Stimulated activated CD8-positive, alpha-beta memory T cell treated with anti-CD3 and anti-CD28 coated beads, Interleukin-7, amount 100 ng/mL, for 48 hours (primary cell): ENCODE data around the gene MAML3.

Experiments
- DNase-seq, 2 donors: peaks; one replicate each; pipeline ENCODE4 v3.0.0-alpha.2; 2020; ENCODE audit warnings: low read depth in 1 of 2; ENCODE audit errors: extremely low read depth in 1 of 2

MAML3 gene

DNA sequence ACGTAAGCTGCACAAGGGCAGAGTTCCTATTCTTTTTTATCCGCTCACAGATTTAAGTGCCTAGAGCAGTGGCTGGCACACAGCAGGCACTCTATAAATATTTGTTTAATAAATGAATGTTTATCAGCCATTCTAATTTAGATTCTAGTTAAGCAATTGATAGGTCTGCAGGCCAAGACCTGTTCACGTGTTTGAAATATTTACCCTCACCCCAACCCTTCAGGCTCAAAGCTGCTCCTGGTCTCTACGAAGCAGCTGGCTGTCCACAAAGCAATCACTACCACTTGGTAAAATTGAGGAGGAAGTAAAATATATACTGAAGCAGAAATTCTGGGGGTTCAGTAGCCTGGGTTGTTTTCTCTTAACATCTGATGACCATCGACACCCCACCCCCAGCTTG is 330.2 kb downstream of the MAML3 start:
- DNase-seq = no peak

DNA sequence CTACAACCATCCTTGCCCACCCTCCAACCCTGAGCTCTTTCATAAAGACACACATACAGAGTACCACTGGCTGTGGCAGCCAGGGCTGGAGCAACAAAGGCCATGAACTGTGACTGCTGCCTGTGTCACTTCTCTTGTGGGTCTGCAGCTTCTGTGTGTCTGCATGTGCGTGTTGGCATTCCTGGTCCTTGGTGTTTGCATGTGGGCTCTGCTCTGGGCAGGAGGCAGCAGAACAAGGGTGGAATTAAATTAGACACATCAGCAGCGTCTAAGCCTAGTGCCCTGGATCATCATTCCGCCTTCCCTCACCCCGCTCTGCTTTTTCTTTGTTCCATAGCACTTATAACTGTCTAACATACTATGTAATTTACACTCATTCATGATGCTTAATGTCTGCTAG is 330.6 kb downstream of the MAML3 start:
- no peak for DNase-seq

DNA sequence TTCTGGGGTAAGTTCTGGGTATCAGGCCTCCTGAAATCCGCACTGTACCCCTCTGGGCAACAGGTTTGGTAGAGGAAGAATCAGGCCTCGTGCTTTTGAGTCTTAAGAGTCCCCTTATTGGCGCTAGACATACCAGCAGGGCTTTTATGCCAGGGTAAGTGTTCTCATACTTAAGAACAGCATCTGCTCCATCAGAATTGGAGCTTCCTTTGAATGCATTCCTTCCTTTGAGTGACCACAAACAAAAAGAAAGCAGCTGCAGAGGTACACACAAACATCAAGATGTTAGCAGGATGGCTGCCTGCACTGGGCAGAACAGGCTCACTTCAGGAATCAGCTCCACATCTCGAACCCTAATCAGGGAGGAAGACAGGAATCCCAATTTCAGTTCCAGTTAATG is 331.6 kb downstream of the MAML3 start:
- DNase-seq = no peak

DNA sequence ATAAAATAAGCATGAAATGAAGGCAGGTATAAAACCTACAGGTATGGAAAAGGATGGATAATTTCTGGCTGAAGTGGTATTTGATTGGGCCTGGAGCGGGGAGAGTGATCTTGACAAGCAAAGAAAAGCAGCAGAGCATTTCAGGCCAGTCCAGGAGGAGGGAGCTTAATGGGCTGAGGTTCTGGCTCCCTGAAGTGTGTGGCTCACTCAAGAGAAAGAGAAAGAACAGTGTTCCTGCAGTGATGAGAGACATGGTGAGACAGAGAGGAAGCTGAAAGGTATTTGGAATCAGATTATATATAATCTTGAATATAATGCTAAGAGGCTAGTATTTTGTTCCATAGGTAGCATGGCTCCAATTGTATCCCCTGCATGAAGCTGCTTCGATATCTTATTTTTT is 334.9 kb downstream of the MAML3 start:
- DNase-seq = no peak

DNA sequence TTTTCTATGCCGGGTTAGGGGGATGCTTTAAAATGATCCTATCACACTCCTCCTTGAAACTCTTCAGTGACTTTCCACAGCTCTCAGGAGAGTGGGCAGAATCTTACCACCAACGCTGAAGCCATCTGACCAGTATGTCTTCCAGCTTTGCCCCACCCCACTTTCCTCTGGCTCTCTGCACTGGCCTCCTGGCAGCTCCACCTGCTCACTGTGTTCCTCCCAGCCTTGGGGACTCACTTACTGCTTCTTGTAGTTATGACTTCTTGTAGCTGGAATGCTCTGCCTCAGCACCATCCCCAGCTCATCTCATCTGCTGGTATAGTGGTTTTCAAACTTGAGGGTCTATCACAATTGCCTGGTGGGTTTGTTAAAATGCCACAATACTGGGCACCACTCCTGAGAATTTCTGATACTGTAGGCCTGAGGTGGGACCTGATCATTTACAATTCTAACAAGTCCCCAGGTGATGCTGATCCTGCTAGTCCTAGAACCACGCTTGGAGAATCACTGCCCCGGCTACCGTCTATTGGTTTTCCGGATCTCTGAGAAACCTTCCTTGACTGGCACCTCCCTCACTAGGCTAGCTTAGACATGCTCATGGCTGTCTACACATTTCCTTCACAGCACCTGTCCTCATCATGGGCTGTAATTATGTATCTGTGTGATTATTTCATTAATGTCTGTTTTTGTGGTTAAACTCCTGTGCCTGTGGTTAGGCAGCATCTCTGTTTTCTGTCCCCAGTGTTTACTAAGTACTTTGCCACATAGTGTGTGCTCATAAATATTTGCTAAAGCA is 336.1 kb downstream of the MAML3 start:
- no peak for DNase-seq

DNA sequence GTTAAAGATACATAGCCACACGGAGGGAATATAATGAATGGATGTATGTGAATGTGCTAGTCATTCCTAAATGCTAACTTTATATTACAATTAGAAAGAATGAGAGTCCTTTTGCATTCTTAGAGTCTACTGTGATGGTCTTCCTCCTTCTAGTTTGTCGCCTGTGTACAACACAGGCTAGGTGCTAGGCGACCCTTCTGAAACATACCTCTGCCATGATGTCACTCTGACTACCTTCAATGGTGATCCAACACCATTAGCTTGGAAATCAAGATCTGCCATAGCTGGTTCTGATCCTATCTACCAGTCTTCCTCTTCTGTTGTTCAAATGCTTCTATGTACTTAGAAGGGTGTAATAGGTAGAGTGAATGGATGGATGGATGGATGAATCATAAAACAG is 337.1 kb downstream of the MAML3 start:
- DNase-seq = no peak

DNA sequence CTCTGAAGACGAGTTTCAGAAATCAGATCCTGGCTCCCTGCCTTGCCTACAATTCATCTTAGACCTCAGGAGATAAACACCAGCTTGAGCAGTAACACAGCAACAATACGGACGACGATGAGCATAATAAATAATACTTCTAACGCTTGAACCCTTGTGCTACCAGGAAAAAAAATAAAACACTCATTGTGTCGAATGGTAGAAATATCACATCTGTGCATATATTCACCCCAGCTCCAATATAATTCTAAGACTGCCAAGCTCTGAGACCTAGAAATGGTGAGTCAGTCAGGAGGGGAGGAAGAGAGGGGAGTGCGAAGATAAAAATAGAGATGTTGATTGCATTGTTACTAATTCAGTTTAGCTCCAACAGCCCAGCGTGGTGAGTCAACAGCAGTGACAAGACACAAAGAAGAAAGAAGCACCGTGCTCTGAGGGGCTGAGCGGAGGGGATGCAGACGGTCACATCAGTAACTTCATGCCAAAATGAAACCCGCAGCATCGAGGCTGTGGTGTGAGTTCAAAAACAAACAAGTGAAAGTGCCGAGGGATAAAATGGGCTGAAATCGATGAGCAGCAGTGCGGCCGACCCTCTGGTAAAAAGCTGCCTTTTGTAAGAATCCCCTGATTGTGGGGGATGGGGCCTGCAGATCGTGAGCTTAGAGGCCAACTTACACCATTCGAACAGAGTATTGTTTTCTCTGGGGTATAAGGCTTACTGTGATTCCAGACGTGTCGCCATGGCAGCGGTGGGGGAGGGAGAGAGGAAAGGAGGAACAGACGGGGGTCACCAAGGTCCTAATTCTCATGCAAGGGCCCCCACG is 338.0 kb downstream of the MAML3 start:
- DNase-seq = peak in 1 of 2 donors; percentile 4

DNA sequence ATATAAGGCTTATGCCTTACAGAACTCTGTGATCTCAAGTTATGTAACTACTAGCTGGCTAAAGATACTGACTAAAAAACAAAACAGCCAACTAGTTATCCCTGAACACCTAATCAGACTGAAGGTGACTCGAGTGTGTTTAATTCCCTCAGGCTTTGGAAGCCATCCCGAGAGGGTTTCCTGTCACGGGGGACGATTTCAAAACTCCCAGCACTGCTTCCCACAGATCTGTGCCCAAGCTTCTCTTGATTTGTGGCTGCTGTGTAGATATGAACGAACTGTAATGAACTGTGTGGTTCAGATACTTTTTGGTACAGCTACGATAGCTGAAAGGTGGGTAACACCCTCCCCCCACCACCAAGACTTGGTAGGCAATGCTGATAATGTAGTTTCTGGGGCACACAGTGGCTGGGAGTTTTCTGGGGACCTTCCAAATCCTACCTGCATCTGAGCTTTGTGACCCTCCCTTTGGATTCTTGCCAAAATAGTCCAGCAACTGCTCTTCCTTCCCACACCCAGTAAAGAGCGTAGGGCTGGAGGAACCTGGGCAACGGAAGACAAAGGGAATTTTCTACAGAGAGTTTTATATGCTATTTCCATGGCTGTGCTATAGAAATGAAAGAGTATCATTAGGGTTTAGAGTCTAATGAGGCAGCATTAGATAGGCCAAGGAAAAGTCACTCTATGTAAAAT is 339.5 kb downstream of the MAML3 start:
- no peak for DNase-seq

DNA sequence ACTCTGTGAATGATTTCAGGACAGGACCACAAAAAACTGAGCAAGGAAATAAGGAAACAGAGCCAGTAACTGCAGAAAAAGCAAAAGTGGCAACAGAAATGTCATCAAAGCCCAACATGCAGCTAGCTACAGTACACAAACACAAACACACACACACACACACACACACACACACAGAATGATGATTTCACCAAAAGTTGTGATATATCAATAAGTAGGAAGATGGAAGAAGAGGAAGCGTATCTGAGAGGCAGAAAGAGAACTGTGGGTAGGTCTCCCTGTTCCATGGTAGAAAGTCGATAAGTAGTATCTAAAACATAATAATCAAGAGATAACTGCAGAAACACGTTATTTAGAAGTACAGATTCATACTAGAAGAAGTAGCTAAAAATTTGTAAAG is 340.1 kb downstream of the MAML3 start:
- no peak for DNase-seq

DNA sequence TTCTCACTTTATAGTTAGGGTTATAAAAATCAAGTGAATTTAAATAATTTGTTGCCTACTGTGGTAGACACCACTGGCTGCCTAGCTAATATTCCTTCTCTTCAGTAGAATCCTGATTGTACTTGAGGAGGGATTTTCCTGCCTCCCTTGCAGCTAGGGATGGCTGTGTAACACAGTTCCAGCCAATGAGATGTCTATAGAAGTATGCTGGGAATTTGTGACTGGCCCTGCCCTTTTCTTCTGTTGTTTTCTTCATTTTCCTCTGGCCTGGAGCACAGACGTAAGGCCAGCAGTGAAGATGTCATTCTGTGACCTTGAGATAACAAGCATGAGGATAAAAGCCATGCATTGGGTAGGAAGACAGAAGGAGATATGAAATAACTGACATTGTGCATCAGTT is 343.3 kb downstream of the MAML3 start:
- DNase-seq = no peak

DNA sequence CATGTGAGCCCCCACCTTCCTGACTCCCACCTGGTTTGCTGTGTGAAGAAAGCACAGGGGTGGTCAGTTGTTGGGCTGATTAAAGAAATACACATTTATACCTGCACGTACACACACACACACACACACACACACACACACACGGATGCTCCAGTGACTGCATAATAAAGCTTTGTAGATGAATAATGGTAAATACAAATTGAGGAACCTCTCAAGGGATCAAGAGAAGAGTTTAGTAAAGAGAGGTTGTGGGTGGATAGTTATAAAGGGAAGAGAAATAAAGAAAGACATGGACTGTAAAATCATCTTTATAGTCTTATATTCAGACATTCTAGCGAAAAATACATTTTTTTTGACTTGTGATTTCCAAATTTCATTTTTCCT is 344.2 kb downstream of the MAML3 start:
- no peak for DNase-seq

DNA sequence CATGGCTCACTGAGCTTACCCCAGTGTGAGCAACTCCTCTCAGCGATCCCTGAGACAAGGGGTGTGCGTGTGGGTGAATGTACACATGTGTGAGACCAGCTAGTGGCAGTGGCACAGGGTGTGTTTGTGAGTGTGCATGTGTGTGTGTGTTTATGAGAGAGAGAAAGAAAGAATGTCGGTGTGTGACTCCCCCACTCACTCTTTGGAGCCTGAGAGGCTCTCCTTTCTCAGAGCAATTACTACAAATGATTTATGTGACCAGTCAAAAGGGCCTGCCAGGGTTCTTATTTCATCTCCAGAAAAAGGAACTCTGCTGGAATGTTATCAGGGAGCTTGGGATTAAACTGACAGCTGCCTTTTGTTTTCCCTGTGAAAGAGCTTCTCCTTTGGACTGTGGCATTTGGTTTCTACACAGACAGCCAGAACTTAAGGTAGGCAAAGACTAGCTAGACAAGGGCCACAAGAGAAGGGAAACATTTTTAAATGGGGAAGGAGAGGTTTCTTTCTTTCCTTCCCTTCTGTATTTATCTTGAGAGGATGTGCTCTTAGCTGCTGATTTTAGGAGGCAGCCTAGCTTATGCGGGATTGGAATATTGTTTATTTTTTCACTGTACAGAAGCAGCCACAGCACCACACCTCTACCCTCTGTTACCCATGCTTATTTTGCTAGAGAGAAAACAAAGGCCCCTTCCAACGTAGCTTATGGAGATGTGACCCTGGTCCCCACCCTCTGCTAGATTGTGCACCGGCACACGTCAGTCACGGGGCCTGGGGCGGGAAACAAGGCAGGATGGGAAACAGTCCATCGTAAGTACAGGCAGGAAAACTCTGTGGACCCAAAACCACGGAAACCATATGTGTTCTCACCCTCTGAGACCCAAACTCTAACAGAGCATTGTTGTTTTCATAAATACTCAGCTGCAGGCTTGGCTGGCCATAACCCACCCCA is 344.9 kb downstream of the MAML3 start:
- DNase-seq = no peak

DNA sequence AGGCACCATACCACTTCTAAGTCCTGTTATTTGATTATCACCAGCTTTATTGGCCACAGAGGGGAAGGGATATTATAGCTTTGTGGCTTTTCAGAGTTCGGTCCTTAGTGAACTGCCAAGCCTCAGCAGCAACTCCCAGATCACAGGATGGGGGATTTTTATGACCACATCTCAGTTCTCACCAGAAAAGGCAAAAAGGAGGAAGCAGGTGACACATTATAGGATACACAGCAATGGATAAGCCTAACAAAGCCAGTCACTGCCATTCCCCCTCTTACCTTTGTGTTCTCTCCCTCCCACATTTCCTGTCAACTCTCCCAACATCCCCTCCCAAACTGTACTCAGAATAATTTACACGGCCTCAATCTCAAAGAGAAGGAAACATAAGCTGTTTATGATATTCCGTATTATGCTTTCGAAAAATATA is 345.6 kb downstream of the MAML3 start:
- no peak for DNase-seq

DNA sequence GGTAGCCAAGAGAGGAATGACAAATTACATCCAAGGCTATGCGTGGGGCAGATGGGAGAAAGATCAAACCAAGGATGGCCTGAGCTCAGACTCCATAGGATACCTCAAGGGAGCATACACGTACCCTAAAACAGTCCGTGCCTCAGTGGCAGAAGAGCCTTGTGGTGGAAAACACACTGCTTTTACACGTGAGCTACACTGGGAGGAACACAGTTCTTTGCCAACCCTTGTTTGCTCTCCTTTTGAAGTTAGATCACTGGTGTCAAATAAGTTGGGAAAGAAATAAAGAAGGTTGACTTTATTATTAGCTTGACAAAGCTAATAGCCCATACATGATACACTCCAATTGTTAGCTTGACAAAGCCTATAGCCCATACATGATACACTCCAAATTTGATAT is 346.5 kb downstream of the MAML3 start:
- no peak for DNase-seq

DNA sequence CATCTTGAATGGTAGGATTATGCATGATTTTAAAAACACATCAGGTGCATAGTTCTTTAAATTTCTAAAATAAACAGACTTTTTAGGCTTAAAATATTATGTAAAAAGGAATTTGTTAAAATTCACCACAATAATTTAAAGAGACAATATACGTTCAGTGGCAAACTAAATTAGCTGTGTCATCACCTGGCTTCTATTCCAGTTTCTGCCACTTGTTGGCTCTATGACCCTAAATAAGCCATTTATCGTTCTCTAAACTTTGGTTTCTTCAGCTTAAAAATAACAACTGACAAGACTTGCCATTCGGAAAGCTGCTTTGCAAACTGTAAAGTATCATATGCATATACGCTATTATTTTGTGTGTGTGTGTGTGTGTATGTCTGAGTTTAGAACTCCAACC is 347.1 kb downstream of the MAML3 start:
- DNase-seq = no peak

DNA sequence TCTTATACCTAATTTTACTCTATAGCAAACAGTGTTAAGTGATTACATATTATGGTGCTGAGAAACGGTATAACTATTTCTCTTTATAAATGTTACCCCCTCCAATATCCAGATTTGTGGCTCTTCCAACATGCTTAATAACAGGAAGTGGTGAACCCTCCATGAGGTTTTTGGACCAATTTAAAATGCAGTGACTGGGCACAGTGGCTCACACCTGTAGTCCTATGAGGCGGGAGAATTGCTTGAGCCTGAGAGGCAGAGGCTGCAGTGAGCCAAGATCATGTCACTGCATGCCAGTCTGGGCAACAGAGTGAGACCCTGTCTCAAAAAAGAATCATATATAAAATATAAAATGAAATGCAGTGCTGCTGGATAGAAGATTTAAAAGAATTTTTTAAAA is 351.1 kb downstream of the MAML3 start:
- DNase-seq = no peak

DNA sequence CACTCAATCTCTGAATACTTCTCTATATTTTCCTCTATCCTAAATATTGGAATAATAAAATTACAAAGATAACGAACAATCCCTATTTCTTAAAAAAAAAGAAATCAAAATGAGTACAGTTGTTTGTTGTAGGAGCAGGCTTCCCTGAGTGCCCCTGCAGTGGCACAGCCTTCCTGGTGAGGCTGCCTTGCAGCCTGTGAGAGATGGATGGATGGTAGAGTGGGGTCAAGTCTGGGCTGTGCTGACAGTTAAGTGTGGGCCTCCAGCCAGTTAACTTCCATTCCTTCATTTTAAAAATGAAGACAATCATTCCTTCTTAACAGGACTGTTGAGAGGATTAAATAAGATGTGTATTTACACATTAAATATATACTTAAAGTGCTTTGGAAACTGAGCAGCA is 351.5 kb downstream of the MAML3 start:
- no peak for DNase-seq

DNA sequence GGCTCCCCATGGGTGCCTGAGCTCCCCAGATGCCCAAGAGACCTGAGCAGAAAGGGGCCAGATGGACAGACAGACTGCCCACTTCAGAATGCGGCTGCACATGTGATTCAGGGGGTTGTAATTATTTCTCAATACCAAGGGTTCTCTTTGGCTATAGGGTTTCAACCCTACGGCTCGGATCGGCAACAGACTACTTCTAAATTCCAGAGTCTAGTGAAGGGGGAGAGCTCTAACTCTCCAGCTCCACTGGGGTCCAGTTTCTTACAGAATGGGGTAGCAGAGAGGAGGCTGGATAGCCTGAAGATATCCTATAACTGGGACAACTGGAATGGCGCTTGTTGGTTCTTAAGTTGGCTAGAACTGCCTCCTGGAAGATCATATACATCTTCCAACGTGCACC is 352.1 kb downstream of the MAML3 start:
- DNase-seq = no peak

DNA sequence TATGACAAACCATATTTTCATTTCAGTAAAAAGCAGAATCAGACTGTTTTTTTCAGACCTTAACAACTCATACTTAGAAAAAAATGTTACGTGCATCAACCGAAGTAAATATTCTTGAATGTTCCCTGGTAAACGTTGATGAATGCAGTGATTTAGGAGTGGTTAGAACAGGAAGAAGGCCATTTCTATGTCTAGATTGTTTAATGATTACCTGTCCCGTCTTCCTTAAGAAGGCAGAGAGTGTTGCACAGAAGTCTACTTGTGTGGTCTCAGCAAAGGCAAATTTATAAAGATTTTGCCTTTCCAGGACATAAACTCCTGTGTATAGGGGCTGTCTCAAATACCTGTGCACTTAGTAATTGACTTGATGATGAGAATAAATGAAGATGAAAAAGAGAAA is 353.9 kb downstream of the MAML3 start:
- no peak for DNase-seq

DNA sequence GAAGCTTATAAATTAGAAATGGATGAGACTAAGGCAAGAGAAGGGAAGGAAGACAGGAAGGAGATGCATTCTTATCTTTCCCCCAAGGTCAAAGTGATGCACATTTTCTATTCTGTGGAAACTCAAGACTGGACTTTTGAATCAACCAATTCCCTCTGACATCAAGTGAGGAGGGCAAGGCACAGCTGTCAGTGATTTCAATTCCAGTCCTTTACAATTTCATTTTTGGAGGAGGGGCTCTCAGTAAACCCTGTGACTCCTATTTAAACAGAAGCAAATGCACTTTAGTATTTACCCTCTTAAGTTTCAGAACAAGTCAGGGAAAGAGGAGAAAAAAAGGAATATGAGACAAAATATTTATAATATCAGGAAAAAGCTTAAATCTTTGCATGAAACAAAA is 354.4 kb downstream of the MAML3 start:
- no peak for DNase-seq

DNA sequence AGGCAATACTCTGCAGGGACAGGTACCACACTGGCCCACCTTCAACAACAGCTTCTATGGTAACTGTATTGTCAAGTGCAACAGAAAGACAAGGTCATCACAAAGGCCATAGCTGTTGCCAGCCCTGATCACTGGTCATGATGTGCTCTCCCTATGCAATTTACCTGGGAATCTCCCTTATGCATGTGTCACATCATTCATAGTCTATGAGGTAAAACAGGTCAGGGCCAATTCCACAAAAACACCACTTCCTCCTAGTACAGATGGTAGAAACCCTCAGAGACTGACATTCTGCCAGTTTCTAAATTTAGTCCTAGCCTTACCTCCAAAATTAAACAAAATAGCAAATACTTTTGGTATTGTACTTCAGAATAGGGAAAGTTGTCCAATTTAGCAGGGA is 355.5 kb downstream of the MAML3 start:
- DNase-seq = no peak
